ENCODE results near the gene PRKCH.
A peak's percentile ranks its signal among the peaks of the same experiment; 100 is the strongest.

Gene PRKCH

DNA sequence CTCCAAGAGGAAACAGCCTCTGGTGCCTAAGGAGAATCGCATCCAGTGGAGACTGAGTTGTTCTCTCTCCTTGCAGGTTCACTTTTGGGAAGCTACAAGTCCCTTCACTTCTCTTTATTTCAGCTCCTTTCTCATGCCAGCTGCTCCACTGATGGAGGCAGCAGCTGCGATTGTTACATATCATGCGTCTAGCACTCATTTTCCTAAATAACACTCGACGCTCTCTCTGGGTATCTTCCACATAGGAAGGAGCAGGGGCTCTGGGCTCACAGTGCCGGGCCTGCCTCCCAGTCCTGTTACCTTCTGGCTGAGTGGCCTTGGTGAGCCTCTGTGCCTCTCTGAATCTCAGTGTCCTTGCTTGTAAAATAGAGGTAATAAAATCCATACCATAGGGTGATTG, 211.4 kb downstream of the PRKCH start:
- DNase-seq (ENCODE audit: low read depth) = no peak

DNA sequence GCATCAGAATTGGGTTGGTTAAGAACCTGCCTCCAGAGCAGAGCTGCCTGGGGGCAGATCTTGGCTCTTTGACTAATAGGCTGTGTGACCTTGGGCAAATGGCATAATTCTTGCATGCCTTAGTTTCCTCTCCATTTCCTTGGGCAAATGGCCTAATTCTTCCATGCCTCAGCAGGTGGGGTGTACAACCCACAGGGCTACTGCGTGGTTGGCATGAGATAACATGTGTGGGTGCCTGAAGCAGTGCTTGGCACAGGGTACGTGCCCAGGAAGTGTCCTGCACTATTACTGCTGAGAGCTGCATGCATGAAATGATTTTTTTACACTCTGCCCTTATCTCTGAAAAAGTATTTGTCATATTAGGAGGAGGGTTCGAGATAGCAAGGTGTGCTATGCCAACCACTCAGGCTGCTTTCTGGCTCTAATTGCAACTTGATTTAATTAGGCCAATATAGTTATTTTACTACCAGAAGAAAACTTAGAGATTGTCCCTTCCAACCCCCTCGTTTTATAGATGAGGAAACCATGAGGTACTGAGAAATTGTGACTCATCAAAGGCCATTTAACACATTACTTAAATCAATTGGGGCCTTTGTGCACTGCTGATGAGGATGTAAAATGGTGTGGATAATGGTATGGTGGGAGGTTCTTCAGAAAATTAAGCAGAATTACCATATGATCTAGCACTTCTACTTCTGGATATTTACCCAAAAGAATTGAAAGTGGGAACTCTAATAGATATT, 212.3 kb downstream of the PRKCH start:
- no peak for DNase-seq (ENCODE audit: low read depth)

DNA sequence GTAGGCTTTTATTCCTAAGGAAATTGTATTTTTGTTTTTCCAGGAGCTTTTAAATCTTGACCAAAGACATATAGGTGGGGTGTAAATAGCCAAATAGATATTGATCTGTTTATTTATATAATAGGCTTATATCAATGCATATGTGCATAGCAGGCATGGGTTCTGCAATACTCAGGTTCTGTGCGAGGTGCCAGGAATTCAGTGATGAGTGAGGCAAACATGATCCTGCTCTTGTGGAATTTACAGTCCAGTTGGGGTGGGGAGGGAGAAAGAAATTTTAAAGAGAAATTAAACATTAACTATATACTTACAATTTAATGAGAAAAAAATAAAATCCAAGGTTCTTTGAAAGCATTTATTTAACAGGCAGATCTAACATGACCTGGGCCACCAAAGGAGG, 213.7 kb downstream of the PRKCH start:
- DNase-seq (ENCODE audit: low read depth) = no peak

DNA sequence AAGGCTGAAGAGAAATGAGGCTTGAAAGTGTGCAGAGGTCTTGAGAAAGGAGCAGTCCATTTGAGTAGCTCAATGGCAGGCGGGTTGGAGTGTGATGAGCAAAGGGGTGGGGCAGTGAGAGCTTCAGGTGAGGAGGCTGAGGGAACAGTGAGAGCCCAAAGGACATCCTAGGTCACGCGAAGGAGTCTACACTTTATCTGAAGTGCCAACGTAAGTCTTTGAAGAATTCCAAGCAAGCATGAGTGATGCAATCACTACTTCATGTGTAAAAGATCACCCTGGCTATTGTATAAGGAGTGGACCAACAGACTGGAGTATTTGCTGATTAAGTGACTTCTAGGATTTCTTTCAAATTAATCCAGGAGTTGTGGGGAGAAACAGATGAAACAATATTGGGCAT, 214.1 kb downstream of the PRKCH start:
- DNase-seq (ENCODE audit: low read depth) = no peak

DNA sequence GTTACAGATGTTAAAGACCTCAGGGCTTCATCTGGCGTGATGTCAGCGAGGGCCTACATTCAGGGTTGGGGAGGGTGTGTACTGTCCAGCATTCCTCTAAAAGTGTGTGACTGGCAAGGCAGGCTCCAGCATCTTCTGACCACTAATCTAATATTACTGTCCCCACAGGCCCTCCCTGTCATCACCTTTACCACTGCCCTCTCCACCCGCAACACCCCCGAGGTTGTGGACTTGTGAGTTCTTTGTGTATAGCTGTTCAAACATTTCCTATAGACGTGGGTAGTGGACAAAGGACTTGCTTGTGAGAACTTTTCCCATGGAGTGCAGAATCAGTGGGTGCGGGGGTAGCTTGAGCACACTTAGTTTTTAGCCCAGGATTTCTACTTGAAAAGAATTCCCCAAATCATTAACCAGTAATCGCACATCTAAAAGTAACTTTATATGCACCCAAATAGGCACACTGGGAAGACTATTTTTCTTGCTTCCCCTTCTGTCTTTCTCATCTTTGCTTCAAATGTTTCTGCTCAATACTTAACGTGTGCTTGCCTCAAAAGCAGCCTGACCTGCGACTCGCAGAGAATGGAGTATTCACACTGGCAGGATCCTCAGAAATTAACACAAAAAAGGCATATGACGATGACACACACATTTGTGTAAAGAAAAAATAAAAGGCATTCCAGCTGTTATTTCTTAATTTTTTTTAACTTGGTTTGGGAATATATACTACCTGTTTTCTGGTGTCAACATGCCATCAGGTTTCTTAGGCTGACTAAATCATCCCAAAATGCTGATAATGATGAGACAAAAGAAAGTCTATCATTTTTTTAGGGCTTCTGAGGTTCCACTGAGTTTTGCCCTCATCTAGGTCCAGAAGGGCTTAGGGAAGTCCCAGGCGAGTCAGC, 215.5 kb downstream of the PRKCH start:
- no peak for DNase-seq (ENCODE audit: low read depth)

DNA sequence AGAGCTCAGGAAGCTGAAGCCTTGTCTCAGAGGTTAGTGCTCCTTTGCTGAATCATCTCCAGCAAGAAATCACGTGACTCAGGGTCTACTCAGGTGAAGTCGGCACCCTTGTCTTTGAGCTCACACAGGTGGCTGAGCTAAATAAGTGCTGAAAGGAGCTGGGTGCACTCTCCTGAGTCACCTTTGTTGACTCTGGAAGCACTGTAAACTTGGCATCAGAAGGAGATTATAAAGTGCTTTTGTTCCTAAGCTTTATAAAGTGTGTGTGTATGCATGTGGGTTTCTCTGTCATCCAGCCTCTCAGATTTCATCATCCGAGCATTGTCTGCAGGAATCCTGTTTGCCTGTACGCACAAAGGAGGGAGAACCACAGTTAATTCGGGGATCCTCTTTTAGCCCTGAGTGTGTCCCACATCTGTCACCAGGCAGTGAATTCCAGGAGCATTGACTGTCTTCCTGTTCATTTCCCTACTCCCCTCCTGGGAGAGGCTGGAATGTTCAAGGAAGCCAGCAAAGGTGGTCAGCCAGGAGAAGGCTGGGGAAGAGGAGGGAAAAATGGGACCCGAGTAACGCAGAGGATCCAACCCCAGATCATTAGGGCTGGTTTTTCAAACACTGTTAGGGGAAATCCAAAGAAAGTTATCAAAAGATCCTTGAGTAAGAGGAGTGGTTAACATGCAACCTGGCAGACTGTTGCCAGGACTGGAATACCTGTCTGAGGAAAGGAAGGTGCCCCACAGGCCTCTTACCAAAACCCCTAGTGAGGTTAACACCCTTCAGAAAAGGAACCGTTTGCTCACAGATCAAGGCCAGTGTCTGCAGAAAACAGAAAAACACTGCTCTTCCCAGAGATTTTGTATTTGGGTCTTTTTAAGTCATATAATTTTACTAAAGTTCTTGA, 216.4 kb downstream of the PRKCH start:
- DNase-seq (ENCODE audit: low read depth) = peak; percentile 13

DNA sequence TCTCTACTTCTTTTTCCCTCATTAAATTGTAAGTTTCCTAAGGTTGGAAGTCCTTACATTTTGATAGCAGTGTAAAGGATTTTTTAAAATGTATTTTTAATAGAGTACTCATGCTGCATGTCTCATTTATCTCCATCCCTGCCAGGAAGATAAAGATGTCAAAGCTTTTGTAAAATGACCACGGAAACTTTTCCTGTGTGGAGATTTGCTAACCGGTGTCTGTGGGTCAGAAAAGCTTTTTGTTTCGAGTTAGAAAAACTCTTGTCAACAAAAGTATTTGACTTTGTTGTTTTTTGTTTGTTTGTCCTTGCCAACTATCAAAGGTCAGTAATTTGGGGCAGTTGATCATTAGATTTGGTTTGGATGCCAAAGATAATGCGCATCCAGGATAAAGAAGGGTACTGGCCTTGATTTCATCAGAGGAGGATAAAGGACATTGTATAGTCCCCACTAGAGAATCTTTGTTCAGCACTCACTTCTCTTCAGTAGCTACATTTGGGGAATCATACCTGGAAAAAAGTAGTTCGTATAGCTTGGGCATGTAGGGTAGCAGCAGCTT, 217.2 kb downstream of the PRKCH start:
- DNase-seq (ENCODE audit: low read depth) = no peak

DNA sequence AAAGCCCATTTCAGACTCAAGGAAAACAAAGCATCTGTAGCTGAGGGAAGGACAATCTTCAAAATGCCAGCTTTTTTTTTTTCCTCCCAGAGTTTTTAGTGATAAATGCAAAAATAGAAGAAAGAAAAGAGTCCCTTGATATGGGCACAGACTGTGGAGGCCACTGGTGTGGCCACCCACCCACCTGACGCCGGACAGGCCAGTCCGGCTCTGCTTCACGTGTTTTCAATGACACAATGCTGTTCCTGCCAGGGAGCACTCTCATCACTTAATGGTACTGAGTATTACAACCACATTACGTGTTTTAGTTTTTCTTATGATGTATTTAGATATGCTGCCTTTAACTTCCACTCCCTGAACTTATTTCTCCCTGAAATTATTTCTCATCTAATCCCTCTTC, 218.3 kb downstream of the PRKCH start:
- DNase-seq (ENCODE audit: low read depth) = no peak

DNA sequence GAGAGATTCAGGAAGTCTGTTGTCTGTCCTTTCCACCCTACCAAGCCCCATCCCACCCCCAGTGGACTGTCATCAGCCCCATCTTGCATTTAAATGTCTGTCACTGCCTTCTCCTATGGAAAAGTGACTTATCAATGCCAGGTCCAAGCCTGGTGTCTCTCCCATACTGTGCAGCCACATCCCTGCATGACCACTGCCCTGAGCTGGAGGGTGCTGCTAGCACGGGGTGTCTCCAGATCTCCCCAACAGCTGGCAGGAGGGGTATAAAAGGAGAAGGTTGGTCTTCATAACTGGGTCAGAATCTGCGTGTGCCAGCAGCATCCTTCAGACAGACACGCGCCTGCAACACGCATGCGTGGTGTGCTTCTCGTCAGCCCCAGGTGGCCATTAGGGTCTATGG, 219.6 kb downstream of the PRKCH start:
- DNase-seq (ENCODE audit: low read depth) = no peak

DNA sequence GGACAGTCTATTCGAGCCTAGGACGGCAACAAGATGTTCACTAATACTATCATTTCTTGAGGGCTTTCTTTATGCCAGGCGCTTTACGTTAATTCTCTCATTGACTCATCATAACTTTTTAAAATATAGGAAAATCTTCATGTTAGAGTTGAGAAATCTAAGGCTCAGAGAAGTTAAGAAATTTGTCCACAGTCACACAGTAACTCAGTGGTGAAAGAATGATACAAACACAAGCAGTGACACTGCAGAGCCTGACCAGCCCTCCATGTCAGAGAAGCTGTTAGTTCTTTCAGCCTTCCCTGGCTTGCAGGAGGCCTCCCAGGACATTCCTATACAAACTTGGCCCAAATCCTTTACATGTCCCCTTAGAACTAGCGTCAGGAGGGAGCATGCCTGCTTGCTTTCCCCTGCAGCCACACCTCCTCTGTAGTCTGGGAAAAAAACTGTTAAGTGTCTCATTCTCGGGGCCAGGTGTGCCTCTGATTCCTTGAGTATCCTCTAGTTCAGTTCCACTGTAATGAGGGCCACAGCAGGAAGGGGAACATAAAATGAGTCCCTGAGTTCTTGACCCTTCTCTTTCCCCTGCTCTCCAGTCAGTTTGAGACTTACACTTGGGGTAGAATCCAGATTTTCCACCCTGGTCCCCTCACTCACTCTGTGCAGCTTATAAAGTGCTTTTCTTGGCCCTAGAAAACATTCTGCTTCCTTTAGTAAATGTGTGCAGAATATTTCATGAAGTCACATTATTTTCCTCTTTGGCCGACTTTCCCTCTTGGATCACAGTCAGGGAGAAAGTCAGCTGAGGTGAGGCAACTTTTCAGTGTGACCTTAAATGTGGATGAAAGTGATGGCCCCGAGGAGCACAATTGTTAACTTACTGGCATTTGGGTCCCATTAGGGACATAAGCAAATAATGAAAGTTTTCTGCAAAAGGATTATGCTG, 221.7 kb downstream of the PRKCH start:
- DNase-seq (ENCODE audit: low read depth) = no peak

DNA sequence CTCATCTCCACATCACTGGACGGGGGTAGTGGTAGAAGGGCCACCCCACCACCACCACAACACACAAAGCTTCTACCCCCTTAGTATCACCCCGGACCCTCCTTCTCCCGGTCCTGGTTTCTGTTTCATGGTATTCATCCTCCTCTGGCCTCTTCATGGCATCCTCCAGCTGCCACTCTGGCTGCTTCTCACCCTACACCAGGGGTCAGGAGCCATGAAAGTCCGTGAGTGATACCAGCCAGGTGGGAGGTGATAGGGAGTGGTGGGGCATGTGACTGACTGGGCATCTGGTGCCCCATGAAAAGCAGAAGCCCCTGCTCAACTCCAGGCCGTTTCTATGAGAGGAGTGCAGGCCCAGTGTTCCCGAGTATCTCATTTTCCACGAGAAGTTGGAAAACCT, 222.6 kb downstream of the PRKCH start:
- no peak for DNase-seq (ENCODE audit: low read depth)

DNA sequence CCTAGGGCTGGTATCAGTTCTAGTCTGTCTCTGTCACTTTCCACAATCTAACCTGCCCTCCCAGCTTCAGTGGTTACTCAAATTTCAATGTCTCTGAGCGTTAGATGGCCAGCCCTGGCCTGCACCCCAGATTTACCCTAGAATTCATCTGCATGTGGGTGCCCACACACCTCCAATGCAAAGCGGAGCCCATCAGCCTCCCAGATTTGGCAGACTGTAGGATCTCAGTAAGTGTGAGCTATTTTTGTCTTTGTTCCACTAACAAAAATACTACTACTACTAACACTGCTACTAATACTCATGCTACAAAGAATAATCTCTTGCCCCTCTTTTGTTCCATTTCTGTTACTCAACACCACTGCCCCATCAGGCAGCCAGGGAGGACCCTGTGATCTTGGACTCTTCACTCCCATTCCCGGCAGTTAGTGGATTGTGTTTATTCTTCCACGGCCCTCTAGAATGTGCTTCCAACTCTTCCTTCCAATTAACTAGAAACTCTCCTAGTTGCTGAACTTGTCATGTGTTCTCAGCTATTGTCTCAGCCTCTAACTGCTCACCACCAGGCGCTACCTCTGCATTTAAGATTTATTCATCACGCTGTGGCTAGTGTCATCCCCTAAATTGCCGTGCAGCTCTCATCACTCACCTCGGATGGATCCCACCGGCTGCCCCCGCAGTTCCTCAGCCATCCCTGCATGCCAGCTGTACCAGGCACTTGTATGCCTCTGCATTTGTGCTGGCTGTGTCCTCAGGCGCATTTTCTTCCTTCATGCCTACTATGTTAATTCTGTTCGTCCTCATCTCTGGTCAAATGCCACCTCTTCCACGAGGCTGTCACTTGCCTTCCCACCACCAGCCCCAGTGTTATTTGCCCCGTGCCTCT, 223.3 kb downstream of the PRKCH start:
- no peak for DNase-seq (ENCODE audit: low read depth)

DNA sequence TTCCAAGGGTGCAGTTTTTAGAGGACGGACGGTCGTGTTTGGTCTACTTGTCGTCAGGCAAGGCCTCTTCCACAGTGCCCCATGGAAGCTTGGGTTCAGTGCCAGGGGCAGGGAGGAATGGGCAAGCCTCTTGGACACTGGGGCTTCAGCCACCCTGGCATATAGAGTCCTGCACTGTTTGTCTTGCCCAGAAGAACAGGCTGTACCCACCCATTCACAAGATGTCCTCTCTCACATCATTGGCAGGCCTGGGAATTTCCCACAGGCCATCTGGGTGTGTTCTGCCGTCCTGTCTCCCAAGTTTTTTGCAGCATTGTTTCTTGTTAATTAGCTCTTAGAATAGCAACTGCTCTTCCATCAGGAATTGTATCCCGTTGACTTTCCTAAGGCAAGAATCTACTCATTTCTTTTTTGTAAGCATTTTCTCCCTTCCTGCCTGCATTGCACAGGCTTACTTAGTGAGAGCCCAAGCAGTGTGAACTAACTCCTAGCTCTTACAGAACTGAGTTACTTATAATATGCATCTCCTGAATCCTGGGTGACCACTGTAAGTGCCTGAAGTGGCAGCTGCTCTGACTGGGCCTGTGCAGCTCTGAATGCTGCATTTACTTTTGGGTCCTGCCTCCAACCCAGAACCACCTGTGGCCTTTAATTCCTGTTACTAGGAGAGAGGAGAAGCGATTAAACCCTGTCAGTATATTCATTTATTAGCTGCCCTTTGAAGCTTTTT, 224.5 kb downstream of the PRKCH start:
- no peak for DNase-seq (ENCODE audit: low read depth)

DNA sequence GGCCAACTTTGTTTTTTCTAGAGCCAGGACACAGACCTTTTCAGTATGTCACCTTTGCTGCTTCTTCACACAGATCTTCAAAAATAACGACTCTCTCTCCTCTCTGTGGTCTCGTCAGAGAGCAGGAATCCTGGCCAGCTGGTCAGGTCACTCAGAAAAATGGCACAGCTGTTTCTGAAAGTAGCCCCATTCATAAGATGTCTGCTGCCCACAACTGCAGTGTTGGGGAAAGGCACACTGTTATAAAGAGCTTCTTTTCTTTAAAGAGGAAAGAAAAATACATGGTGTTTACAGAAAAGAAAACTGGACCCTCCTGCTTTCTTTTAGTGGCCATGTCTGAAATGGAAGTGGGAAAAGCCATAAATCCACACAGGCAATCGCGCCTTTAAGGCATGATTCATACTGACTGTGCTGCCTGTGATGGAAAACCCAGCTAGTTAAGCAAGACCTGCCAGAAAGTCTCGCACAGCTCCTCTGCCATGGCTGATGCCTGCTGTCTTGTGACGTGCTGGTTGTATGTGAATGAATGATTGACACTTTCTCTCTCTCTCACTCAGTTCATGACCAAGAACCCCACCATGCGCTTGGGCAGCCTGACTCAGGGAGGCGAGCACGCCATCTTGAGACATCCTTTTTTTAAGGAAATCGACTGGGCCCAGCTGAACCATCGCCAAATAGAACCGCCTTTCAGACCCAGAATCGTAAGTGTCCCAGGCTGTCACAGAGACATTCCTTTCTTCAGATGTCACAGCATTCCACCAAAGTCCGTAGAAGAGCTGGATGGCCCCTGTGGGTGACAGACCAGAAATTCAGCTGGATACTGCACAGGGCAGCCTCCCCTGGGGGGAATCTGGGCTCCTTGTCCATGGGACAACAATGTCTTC, 226.0 kb downstream of the PRKCH start:
- no peak for DNase-seq (ENCODE audit: low read depth)

DNA sequence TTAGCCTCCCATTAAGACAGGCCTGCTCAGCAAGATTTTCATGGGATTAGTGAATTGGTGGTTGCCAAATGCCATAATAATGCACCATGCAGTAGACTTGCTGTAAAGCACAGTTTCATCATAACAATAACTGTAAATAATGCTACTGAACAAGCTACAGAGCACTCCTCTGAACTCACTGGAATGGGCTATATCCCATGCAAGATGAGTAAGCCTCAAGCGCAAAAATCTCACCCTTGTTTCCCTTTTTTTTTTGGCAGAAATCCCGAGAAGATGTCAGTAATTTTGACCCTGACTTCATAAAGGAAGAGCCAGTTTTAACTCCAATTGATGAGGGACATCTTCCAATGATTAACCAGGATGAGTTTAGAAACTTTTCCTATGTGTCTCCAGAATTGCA, 228.0 kb downstream of the PRKCH start:
- no peak for DNase-seq (ENCODE audit: low read depth)

DNA sequence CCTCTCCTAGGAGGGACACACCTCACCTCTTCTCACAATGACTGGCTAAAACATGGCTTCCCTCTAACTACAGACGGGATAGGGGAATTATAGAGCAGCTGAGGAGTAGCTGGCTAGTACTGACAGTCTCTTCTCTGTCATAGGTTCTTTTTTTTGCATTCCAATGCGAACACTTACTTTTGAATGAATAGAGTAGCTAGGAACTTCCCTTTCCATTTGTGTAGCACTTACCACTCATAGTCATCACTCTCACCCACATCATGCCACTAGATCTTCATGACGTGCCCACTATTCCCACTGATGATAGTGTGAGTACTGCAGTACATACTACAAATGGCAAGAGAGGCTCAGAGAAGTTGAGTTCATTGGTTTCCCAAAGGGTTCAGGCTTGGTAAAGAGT, 230.0 kb downstream of the PRKCH start:
- DNase-seq (ENCODE audit: low read depth) = no peak

DNA sequence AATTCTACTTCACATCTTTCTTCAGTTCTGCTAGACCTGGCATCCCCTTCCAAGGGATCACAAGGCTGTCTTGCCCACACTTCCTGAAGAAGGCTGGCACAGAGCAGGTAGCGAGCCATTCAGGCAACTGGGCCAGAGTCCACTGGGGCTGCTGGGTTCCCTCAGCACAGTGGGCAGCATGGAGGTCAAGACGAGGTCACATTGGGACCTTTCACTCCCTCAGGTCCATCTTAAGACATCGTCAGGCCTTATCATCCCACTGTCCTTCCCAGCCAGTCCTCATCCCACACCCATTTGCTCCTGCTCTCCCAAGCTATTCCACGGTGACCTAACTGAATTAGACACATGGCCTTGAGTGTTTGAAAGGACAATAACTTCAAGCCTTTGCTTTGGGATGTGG, 230.9 kb downstream of the PRKCH start:
- no peak for DNase-seq (ENCODE audit: low read depth)
